GM10847 (cell line): ENCODE results near the gene VPS45.

Experiments used
- POLR2A ChIP-seq: IDR thresholded peaks from 2 replicates; pipeline ENCODE4 v1.6.1; 2011; ENCODE audit not compliant: insufficient read length; ENCODE audit errors: extremely low read depth

Gene VPS45

DNA sequence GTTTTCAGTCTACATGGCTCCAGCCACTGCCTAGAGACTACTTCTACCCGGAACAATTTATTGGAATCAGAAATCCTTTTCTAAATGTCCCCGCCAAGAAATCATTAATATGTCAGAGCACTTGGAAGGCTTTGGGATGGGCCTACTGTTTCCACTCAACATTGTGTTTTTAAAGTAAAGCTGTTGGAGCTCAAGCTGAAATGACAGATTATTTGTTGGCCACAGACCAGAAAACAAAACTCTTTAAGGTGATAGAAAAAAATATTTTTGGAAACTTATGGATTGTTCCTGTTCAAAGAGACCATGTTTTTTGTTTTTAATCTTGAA lies 496 bp downstream of the VPS45 start:
- TF ChIP-seq POLR2A = no peak

- no peak for TF ChIP-seq POLR2A
Measured at GRCh38 chr1:150069923-150070322, 2.3 kb downstream of the VPS45 start.

- no peak for TF ChIP-seq POLR2A
Measured at GRCh38 chr1:150072959-150073358, 5.4 kb downstream of the VPS45 start.

DNA sequence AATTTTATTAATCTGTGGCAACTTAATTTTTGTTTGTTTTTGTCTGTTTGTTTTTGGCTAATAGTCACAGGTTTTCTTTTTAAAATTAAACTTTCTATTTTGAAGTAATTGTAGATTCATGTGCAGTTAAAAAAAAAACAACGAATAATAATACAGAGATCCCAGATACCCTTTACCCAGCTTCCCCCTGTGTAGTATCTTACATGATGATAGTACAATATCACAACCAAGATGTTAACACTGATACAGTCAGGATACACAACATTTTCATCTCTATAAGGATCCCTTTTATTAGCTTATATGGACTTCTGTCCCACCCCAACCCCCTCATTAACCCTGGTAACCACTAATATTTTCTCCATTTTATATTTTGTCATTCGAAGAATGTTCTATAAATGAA lies 5.9 kb downstream of the VPS45 start:
- TF ChIP-seq POLR2A = no peak

GRCh38 chr1:150076066-150076465 lies 8.5 kb downstream of the VPS45 start:
- no peak for TF ChIP-seq POLR2A

GRCh38 chr1:150076985-150077384 lies 9.4 kb downstream of the VPS45 start:
- no peak for TF ChIP-seq POLR2A

DNA sequence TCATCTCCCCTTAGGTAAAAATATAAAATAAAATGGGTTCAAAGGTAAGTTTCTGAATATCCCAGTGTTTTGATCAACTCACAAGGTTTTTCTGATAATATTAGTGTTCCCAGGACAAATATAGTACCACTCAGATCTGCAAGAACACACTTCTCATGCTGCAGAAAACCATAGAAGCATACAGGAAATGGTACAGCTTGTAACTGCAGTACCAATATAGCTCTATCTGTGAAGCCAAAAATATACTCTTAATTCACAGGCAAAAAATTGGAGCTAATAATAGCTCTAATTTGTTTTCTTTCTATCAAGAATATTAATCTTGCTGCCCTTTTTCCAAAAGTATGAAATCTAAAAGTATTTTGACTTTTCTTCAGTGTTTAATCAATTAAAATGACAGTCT lies 13.2 kb downstream of the VPS45 start:
- TF ChIP-seq POLR2A = no peak

- no peak for TF ChIP-seq POLR2A
Measured at GRCh38 chr1:150082494-150082893, 14.9 kb downstream of the VPS45 start.

DNA sequence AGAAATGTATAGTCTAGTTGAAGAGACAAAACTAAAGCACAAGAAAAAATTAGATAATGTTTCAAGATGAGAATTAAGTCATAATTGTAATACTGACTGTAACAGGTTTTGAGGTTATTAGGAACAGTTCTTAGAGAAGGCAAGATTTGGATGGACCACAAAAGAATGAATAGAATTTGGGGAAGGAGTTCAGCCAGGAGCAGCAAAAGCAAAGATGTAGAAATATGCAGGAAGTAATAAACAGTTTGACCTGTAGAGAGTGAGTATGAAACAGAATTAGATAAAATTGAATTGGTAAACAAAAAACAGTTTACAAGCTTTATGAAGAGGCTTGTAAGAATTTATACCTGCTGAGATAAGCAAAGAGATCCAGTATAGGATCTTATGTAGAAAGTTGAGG lies 16.3 kb downstream of the VPS45 start:
- no peak for TF ChIP-seq POLR2A

DNA sequence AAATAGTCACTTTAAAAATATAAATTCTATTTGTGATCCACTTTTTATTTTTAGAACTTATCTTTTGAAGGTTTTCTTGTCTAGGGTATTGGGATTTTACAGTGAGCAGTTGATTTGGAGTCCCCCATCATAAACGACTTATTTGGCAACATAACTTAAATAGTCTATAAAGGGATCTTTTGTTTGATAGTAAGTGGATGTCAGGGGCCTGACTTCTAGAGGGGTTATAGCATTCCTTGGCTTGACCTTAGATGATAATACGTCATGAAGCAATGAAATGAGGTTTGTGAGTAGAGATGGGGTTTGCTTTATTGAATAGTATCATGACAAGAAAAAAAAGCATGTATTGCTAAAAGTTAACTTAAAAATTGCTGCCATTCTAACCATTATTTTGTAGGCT lies 17.8 kb downstream of the VPS45 start:
- TF ChIP-seq POLR2A = no peak

DNA sequence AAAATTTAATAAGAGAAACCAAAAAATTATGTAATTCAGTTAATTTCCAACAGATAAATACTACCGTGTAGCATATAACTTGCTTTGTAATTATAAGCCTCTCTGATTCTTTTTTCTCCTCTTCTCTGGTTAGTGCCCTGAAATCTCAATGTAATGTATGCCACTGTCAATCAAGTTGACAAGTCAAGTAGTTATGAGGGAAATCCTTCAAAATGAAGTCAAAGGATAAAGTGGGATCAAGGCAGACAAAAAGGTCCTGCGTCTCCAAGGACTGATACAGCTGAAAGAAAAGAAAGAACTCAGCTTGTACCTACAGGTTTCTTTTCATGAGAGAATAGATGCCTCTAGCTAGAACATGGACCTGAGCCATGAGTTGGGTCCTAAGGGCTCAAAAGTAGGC lies 19.8 kb downstream of the VPS45 start:
- TF ChIP-seq POLR2A = no peak

GRCh38 chr1:150089846-150090520 lies 22.4 kb downstream of the VPS45 start:
- TF ChIP-seq POLR2A = no peak

DNA sequence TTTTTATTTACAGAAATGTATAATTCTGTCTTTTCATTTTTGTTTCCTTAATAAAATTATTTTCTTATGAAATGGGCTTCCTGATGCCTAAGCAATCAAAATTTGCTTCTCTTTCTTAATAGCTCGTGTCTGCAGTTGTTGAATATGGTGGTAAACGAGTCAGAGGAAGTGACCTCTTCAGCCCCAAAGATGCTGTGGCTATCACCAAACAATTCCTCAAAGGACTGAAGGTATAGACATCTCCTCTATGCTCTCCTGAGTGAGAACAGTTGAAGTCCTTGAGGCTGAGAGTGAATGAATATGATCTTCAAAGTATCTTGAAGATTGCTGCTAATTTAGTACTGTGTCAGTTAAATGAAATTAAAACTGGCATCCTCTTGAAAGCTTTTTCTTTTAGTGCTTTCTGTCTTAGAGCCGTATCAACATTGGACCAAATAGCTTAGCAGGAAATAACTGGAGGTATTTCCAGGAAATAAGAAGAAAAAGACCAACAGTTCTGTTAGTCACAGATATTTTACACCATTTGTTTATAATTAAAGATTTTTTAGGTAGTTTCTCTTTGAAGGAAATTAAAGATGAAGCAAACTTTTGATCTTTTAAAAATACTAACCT lies 24.7 kb downstream of the VPS45 start:
- TF ChIP-seq POLR2A = no peak

GRCh38 chr1:150093805-150094204 lies 26.2 kb downstream of the VPS45 start:
- no peak for TF ChIP-seq POLR2A

DNA sequence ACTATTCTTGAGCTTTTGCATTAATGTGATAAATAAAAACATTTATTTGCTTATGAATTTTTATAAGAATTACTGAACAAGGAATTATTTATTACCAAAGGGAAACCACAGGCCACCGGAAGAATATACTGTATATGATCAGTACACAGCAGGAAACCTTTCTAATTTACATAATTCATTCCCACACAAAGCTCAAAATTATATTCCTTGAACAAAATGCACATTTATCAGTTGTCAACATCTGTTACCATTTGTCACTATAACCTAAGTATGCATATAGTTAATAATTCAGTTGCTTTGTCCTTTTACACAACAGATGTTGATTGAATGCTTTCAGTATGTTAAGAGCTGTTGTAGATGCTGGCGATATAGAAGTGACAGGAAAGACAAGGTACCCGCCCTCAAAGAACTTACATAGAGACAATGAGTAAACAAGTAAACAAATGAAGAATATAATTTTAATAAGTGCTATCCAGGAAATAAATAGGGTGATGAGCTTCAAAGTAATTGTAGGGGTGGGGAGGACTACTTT lies 27.2 kb downstream of the VPS45 start:
- no peak for TF ChIP-seq POLR2A

GRCh38 chr1:150102986-150103385 lies 35.4 kb downstream of the VPS45 start:
- no peak for TF ChIP-seq POLR2A

DNA sequence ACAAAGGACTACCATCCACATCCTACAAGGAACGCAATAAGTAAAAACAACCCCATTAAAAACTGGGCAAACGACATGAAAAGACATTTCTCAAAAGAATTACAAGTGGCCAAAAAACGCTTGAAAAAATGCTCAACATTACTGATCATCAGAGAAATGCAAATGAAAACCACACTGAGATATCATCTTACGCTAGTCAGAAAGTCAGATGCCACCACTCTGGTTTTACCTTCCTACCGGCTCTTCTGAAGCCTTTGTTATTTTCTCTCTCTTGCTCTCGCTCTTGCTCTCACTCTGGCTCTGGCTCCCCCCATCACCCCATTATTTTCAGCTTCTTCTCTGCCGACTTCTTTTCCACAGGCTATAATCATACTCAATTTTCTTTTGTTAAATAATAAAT lies 38.8 kb downstream of the VPS45 start:
- TF ChIP-seq POLR2A = no peak
